HG02840 (cell line): Measurements from ENCODE around the gene SKIC3.

ENCODE experiments used
- ATAC-seq: cut with Tn5 transposase; IDR thresholded peaks from one replicate; pipeline ENCODE4 v1.9.1; 2021; ENCODE audit warnings: mild to moderate bottlenecking, moderate library complexity, moderate number of reproducible peaks; ENCODE audit not compliant: unreplicated experiment, low FRiP score

Gene SKIC3

DNA sequence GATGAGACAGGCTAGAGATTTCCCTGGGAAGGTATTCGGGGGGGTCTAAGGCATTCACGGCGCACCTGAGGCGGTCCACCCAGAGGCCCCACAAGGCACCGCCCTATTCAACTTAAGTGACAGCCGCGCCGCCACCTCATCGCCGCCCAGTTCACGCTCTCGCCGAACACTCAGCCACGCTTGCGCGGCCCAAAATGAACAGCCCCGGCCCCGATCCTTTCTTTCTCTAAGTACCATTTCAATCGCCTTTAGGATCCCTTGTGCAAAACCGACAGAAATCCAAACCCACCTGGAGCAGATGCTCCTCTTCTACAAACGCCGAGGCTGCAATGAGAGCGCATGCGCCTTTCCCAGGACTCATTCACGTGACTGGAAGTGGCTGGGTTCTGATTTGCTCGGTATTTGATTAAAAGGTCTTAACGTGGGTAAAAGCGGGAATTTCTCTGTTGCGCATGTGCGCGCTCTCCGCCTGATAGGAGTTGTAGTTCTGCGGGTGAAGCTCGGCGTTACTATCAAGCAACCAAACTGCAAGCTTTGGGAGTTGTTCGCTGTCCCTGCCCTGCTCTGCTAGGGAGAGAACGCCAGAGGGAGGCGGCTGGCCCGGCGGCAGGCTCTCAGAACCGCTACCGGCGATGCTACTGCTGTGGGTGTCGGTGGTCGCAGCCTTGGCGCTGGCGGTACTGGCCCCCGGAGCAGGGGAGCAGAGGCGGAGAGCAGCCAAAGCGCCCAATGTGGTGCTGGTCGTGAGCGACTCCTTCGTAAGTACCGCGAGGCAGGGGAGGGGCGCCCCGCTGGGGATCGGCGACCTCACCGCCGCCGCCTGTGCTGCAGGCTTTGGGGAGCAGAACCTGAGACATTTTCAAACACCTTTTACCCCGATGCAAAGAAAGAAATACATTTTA lies at the start of gene SKIC3, which contains the start of gene ARSK:
Gene SKIC3, minus strand, starts transcription at position 331 of the 902 bp plus-strand sequence. CDS start 7,827 bp downstream, outside the sequence.
Gene ARSK, plus strand, starts transcription at position 455 of the 902 bp plus-strand sequence. Its CDS starts 178 bp downstream, at position 633.
- ATAC-seq: peak; percentile 96

DNA sequence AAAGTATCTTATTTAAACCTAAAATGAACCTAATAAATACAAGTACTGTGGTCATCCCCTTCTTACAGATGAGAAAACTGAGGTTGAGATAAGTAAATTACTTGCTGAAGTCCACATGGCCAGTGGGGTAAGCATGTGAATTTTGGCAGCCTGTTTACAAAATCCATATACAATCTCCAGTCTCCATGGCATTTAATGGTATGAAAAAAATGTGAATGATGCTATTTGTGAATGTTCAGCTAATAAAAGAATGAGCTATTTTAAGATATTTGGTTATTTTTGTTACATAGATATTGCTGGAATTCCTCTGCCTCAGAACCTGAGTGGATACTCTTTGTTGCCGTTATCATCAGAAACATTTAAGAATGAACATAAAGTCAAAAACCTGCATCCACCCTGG lies 45.8 kb upstream of the SKIC3 start:
- ATAC-seq: no peak

DNA sequence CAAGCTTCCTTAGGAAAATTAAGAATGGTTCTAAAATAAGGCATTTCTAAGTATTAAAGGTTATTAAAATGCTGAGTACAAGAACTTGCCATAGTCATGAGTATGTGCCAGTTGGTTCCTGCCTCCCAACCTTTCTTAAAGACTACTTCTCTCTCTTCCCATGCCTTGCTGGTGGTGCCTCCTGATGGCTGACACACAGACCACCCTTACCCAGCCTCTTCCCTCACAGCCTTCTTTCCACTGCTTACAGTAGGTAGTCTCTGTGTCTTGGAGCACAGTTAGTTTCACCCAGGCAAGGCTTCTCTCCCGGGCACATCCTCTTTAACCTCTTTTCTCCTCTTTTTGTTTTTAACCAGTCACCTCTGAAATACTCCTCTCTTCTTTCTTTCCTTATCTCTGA lies 44.5 kb upstream of the SKIC3 start:
- no peak for ATAC-seq

DNA sequence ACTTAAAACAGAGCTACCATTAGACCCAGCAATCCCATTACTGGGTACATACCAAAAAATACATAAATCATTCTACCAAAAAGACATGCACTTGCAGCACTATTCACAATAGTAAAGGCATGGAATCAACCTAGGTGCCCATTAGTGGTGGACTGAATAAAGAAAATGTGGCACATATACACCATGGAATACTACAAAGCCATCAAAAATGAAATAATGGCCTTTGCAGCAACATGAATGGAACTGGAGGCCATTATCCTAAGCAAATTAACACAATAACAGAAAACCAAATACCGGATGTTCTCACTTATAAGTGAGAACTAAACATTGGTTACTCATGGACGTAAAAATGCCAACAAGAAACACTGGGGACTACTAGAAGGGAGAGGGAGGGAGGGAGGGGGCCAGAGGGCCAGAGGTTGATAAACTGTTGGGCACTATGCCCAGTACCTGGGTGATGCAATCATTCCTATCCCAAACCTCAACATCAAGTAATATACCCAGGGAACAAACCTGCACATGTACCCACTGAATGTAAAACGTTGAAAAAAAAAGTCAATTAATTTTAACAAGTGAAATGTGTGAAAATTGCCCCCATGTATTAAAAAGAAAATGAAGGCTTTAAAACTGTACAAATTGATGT lies 40.6 kb upstream of the SKIC3 start:
- ATAC-seq: no peak

DNA sequence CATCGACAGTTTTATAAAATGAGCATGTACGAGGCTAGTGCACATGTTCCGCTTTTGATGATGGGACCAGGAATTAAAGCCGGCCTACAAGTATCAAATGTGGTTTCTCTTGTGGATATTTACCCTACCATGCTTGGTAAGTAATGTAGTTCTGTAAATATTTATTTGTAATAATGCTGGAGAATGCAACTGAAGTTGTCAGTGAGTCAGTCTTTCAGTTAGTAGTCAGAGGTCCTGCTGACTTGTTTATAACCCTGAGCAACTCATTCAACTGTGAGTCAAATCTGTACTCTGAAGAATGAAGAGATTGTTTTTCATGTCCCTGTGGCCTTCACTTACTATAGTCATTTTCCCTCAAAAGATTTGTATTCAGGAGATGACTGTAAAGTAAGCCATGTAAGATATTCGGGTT lies 36.7 kb upstream of the SKIC3 start:
- ATAC-seq: no peak

DNA sequence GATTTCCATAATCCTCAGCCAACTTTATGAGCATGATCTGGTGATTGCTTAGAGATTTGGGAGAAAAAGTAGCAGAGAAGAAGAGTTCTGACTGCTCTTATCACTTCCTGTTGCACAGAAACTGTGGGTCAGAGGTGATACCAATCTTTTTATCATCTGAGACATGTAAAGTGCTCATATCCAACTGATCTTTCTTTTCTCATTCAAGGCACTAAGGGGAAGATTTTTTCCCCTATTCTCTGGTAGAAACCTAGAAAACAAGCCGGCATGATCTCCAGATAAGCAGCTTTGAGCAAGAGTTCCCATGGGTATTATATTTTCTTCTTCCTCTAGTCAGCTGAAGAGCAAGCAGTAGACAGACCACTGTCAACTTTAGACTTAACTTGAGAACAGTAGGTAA lies 36.1 kb upstream of the SKIC3 start:
- ATAC-seq: no peak

DNA sequence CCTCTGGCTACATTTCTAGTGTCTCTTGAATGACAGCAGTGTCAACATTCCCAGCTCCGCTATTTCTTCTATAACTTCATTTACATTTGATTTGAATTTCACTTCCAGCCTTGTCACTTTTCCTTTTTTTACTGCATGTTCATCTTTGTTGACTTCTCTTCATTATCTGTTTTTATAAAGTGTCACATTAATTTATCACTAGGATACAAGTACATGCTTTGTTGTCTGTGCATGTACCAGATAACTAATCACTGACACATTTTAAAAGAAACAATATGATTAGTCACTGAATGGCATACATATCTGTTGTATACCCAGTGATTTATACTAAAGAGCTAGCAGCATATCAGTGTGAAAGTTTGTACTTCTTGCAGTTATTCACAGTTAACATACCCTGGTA lies 29.2 kb upstream of the SKIC3 start:
- no peak for ATAC-seq

DNA sequence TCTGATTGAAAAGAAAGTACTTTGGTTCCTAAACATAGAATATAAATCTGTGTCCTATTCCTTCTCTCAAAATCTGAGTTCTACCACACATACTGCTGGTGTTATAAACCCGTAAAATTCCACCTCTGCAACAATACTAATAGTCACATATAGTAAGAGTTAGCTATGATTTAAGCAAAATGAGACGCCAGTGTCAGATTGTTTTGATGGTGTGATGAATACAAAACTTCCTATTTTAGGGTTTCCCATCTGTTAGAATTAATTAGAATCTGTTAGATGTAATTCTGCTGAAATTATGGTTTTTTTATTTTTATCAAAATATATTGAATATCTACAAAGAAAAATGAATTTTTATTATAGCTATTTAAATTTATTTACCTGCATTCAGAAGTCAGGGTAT lies 26.8 kb upstream of the SKIC3 start:
- ATAC-seq: no peak

DNA sequence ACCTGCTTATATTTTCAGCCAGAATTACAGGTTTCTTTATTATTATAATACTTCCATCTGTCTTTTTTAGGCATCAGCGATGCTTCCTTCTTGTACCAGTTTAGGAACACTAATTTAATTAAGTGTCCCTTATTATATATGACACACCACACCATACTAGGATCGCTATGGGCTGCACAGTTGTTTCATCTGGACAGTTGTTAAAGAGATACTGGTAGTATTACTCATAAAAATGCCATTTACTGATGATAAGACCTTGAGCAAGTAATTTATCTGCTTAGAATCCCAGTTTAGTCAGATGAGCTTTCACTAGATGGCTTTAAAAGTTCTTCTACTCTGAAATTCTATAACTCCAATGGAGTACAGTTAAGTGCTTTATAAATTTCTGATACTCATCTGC lies 17.2 kb upstream of the SKIC3 start:
- no peak for ATAC-seq

DNA sequence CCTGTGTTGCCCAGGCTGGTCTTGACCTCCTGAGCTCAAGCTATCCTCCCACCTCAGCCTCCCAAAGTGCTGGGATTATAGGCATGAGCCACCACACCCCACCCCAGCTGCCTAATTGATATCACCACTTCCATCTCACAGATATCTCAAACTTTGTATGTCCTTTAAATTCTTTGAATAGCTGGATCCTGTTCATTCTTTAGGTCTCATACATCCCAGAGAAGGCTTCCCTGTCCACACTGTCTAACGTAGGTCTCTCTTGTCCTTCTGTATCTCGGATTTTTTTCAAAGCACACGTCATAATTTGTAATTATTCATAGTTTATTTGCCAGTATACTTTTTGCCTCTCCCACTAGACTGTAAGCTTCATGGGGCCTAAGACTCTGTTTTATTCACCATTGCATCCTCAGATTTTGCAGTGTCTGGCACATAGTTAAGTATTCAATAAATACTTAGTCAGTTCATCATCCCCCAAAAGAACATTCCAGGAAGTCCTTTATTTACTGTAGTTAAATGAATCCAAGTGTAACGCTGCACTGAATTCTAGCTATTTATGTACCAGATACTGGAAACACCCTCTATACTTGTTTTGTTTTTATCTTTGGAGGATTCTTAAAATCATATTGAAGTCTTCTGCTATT lies 10.6 kb upstream of the SKIC3 start:
- no peak for ATAC-seq

DNA sequence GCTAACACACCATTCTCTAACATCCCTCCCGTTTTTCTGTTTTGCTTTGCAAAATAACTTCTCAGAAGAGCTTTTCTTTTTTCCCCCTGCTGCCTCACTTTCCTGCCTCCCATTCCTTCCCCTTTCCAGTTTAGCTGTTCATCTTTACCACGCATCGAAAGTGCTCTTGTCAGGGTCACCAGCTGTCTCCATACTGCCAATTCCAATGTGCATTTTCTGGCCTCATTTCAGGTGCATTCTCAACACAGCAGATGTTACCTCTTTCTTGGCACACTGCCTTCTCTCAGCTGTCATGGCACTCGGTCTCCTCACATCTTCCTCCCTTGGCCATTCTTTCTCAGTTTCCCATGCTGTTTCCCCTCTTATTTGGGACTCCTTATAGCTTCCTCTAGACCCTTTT lies 9.7 kb upstream of the SKIC3 start:
- no peak for ATAC-seq

DNA sequence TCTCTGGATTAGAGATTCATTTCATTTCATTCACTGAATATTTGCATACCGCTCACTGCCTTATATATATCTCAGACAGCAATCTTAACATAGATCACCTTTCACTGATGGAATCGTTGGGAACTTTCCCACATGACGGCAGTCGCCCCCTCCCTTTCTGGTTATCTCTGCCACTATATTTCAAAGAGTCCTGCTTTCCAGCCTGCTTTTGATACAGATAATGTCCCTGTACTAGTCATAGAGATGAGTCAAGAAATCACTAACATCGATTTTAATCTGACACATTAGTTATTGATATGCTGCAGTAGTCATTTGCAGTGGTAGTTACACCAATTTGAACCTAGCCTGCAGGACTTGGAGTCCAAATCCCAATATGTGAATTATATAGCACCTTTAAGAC lies 8.6 kb upstream of the SKIC3 start:
- no peak for ATAC-seq

DNA sequence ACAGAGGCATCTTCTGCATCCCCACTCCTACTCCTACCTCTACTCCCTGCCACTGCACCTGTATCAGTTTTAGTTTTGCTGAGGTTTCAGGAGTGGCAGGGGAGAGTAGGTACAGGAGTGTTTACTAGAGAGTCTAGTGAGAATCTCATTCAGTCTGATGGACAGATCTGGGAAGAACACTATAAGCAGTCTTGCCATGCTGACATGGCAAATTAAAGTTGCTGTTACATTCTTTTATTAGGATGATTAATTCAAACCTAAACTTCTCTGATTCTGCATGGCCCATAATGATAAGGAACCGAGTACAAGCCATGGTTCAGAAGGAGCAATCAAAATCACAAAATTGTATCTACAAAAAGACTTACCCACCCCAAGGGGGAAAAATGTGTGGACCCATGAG lies 7.5 kb upstream of the SKIC3 start:
- no peak for ATAC-seq

DNA sequence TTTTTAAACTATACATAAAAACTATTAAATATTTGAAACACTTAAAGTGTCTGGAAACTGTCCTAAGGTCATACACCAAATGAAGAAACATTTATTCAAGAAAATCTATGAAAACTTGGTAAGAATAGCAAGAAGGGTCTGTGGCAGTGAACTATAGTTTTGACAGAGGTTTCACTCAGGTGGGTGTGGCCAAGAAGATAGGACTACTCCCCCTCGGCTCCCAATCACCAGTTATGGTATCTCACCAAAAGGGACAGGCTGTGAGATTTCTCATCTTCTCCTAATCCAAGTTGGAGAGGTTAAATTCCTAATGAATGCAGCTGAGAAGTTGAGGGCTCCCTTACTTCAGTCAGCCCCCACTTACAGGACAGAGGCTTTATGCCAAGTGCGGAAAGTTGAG lies 3.1 kb upstream of the SKIC3 start:
- no peak for ATAC-seq

DNA sequence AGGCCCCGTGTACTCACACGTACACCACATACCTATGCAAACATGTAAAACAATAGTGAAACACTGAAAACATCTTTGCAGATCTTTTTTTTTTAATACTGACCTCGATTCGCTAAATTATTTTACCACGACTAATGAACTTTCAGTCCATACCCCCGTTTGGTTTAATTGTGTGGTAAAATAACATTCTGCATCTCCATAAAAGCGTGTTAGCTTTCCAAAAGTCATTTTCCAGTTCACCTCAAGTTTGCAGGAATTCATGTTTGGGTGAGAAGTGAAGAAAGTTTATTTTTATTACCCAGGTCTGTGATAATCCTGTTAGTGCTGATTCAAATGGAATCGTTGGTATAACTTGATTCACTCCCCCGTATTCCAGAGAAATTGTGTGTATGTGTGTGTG lies 776 bp upstream of the SKIC3 start:
- no peak for ATAC-seq

DNA sequence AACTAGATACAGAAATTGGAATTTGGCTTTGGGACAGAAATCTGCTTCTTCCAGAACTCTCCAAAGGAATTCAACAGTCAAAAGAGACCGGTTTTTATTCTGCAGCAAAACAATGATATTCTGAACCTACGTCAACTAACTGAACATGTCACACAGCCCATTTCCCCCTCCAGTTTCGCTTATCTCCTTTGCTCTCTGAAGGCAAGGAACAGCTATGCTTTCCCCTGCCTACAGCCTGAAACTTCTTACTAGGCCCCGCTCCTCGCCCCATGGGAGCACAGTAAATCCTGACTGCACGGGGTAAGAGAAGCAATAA lies 488 bp downstream of the SKIC3 start:
- peak; percentile 17 for ATAC-seq

DNA sequence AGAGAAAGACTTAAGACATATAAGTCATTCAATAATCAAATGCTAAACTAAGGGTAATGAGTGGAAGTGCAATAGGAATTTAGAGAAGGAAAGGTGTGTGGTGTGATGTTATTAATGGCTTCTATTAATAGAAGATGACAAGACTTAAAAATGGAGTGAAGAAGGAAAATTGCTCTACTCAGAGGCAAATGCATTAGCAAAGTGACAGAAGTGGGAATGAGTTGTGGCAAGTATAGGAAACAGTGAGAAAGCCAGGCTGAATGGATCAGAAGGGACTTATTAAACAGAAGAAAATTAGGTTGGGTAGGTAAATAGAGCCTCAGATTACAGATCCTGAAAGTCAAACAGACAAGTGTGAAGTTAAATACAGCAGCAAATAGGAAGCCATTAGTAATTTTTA lies 5.7 kb downstream of the SKIC3 start:
- no peak for ATAC-seq

DNA sequence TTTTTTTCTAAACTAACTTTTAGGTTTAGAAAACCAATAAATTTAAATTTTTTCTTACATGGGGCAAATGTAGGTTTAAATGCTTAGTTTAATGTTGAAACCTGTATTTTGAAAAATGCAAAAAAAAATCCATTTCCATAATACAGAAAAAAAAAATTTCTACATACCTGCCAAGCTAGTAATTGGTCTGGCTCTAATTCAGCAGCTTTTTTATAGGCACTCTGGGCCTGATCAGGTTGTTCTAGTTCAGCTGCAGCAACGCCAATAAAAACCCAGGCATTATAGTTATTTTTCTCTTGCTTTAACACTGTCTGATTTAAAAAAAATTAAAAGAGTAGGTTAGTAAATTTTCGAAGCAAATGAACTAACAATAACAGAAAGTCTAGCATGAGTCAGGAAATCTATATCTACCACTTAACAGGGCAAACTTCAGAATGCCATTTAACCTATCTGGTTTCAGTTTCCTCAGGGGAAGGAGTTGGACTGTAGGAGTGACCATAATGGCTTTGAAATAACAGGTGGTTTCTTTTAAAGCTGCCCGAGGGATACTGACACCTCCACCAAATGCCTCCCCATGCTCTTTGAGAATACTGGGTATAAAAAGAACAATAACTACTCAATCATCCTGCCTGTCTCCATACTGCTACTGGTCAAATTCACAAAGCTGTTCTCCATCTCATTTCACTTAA lies 11.6 kb downstream of the SKIC3 start:
- ATAC-seq: no peak

DNA sequence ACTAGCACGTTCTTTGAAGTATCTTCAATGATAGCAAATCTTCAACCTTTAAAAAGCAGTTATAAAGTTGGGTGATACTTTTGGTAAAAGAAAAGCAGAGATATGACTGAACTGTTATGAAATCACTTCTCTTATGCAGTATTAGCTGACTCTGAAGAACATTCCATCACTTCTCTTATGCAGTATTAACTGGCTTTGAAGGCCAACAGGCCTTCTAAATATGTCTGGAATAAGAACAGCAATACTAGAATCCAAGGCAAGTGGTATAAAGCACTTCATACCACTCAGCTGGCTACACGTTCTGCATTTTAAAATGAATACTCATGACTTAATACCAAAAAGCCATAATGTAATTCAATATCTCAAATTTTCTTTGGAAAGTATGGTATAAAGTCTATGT lies 17.3 kb downstream of the SKIC3 start:
- no peak for ATAC-seq

DNA sequence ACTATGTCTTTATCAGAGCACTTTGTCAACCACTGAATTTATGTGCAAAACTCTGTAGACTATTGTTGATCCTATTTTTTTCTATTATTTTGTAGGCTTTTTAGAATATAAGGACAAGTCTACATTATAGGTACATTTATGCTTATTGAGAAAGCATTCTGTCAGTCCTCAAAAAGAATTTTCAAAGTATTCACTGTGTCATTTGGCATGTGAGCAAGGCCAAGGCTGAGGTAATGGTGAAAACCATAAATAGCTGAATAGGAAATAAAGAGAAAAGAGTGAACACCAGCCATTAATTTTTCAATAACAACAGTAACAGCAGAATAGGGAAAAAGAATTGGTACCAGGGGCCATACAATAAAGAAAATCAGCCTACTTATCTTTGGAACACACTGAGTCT lies 21.0 kb downstream of the SKIC3 start:
- no peak for ATAC-seq

DNA sequence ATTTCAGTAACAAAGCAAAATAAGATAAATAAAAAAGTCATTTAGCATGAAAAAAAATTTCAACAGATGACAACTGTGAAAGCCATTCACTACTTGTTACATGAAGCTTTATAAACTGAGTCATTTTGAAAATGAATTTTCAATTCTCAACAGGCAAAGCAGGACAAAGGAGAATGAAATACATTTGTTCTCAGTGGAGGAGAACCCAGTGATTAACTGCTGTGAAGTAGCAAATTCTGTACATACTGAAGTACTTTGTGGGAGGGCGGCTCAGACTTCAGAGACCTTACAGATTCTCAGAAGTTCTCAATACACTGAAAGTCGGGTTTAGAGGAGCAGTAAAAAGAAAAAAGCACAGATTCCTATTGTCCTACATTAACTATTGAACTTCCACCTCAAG lies 21.7 kb downstream of the SKIC3 start:
- no peak for ATAC-seq
